HS-5 (cell line): ENCODE results near the gene ENTPD8.
A peak's percentile ranks its signal among the peaks of the same experiment; 100 is the strongest.

Experiments used
- DNase-seq: peaks from one replicate; pipeline ENCODE4 v3.0.0-alpha.2; 2012; ENCODE audit warnings: low read depth

ENTPD8 gene

DNA sequence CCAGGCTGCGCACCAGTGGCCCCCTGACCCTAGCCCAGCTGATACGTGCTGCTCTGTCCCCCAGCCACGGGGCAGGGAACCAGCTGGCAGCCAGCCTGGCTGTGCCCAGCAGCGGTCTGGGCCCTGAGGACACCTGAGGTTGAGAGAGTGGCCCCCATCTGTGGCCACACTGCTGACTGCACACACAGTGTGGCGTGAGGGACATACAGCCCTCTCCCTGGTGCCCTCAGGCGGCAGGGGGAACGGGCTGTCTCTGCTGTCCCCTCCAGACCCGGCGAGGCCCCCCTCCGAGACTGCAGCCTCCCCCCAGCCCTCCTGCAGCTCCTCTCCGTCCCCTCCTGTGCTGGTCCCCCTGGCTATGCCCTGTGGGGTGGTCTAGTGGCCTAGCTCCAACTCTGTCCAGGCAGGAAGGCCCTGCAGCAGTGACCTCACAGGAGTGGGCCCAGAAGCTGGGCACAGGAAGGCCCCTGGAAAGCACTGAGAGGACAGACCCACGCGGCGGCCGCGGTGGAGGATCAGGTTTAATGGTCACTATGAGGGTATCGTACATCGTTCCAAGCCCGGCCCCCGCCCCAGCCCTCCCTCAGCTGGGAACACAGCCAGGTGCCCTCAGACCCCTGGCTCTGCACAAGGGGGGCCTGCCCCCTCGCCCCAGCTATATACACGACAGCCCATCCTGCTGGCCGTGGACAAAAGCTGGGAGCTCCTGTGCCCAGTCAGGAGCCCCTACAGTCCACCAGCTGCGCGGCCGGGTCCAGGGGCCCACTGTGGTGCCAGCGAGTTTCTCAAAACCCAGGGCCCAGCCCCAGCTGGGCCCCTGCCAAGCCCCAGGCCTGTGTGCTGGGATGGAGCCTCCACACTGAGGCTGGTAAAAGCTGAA lies 6.8 kb upstream of the ENTPD8 start:
- DNase-seq: no peak

DNA sequence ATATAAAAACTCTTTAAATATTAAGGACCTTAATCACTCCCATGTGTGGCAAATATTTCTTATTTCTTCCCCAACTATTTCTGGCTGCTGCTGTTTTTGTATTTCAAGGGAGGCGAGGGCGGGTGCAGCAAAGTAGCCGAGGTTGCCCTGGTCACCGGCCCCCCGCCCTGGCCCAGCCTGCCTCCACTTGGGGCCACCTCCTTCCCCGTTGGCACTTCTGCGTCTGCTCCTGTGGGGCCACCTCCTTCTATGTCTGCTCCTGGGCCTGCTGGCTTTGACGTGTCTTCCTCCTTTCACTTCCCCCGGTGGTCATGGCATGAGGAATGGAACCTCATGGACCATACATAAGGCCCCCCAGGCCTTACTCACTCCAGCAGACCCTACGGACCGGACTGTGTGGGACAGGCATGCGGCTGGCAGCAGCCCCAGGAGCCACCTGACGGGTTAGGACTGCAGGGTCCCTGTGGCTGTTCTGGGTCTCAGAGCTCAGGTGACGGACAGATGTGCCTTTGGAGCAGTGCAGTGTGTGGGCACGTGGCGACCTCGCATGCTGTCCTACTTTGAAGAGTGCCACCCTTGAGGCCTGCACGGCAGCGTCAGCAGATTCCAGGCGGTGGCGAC lies 5.8 kb upstream of the ENTPD8 start:
- no peak for DNase-seq

DNA sequence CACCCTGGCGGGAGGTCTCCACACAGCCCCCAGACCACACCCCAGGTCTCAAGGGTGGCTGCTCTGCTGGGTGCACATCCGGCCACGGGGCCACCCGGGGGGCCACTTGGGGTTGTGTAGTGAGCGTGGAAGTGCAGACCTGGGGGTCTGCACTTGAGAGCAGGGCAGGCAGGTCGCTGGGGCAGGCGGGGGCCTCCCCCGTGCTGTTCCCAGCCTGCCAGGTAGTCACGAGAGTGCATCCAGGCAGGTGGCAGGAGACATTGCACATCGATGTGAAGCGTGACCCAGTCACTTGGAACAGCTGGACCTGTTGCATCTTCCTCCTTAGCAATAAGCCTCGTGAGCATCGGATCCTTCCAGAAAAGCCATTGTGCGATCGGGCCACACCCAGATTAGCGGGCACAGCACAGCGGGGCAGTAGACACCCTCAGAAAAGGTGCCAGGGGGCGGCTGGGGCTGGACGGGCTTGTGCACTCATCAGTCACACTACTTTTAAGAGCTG lies 4.8 kb upstream of the ENTPD8 start:
- DNase-seq: no peak

DNA sequence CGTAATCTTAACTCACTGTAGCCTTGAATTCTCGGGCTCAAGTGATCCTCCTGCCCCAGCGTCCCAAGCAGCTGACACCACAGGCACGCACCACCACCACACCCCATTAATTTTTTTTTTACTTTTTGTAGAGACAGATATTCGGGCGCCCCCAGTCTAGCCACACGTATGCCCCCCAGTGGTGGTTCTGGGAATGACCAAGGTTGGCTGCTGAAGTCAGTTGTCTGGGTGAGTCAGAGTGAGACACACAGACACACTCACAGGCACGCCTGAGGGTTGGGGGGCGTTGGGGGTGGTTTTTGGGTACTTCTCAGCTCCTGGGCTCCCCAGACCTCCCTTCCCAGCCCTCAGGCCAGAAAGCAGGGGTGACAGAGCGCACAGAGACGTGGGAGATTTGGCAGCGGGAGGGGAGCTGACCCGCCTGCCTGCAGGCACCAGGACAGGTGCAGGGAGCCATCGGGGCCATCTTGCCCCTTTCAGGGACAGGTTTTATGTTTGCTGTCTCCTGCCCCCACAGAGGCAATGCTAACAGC lies 4.2 kb upstream of the ENTPD8 start:
- peak; percentile 33 for DNase-seq

DNA sequence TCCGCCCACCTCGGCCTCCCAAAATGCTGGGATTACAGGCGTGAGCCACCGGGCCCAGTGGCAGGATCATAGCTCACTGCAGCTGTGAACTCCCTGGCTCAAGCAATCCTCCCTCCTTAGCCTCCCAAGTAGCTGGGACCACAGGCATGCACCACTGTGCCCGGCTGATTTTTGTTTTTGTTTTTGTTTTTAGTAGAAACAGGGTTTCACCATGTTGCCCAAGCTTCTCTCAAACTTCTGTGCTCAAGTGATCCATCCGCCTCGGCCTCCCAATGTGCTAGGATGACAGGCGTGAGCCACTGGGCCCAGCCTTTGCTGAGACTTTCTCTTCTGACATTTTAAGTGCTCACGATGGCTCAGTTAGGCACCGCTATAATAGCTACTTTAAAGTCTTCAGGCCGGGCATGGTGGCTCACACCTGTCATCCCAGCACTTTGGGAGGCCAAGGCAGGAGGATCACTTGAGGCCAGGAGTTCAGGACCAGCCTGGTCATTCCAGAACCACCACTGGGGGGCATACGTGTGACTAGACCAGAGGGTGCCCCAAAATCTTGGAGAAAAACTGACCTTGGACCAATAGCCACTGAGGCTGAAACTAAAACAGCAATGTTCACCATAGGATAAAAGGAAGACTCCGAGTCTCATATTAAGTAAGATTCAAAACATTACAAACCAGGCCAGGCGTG lies 3.1 kb upstream of the ENTPD8 start:
- no peak for DNase-seq

DNA sequence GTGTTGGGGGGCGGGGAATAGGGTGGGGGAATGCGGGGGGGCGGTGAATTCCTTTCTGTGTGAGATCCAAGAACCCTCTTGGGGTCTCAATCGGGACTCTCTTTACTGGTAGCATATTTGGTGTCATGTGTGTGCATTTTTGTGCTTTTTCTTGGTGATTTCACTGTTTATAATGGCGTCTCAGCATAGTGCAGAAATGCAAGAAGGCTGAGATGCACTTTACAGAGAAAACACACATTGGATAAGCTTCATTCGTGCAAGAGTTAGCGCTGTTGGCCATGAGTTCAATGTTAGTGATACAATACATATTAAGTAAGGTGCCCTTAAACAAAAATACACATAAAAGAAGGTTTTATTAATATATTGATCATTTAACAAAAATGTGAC lies 771 bp upstream of the ENTPD8 start:
- no peak for DNase-seq

DNA sequence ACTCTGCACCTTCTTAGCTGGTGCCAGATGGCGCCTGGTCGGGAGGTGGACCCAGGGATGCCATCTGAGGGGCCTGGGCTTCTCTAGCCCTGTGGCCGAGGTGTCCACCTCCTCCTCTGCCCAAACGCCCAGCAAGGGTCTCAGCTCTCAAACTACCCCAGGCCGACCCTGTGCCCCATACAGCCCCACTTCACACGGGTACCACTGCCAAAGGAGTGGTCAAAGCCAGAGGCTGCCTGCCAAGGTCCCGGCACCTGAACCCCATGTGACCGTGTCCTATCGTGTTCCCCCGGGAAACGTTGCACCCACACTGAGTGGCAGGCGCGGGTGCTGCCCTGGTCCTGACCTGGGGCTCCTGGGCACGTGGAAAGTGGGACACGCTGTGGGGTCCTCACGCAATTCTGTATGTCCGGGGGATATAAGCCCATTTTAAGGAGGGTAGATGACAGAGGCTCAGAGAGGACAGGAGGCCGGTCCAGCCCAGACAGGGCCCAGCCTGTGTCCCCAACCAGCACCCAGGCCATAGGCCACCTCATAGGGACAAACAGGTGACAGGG lies 1.9 kb downstream of the ENTPD8 start:
- no peak for DNase-seq

DNA sequence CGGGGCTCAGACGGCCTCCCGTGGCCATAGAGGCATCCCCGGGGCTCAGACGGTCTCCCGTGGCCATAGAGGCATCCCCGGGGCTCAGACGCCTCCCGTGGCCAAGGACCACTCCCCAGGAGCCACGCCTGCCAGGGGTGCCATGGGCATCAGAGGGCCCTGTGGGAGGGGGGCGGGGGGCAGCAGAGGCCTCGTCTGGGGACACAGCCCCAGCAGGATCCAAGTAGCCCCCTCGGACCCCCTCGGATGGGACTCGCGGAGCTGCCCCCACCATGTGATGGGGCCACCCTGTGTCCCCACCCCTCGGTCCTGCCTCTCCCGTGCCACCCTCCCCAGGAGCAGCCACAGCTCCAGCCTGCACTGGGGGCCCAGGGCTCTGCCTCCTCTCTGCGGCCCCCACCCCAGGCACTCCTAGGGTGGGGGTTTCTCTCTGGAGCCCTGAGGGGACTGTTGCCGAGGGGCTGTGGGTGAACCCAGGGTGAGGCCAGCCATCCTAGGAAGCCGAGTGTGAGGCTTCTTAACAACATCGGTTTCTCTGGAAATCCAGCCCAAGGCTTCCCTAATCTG lies 2.5 kb downstream of the ENTPD8 start:
- DNase-seq: no peak

DNA sequence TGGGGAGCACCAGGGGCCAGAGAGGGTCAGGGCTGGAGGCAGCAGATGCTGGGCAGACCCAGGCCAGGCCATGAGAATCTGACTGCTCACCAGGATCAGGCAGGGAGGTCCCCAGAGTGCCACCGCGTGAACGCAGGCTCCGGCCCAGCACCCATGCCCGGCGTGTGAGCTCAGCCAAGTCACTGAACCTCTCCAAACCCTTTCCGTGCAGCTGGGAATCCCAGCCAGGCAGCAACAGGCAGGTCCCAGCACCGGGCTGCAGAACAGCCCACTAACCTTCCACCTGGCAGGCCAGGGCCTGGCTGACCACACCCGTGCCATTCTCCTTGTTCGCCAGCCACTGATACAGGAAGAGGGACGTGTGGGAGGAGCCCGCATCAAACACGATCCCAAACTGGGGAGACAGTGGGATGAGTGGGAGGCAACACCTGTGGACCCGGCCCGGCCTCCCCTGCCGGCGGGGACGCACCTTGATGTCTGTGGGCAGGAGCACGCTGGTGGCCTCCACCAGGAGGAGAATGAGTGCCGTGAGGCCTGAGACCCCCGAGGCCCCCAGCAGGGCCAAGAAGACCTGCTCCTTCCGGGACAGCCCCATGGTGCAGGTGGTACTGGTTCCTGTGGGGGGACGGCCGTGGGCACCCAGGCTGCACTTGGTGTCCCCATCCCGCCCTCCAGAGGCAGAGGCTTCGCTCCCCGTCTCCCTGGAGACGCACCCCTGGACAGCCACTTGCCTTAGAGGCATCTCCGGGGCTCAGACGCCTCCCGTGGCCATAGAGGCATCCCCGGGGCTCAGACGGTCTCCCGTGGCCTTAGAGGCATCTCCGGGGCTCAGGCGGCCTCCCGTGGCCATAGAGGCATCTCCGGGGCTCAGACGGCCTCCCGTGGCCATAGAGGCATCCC lies 3.2 kb downstream of the ENTPD8 start:
- no peak for DNase-seq

DNA sequence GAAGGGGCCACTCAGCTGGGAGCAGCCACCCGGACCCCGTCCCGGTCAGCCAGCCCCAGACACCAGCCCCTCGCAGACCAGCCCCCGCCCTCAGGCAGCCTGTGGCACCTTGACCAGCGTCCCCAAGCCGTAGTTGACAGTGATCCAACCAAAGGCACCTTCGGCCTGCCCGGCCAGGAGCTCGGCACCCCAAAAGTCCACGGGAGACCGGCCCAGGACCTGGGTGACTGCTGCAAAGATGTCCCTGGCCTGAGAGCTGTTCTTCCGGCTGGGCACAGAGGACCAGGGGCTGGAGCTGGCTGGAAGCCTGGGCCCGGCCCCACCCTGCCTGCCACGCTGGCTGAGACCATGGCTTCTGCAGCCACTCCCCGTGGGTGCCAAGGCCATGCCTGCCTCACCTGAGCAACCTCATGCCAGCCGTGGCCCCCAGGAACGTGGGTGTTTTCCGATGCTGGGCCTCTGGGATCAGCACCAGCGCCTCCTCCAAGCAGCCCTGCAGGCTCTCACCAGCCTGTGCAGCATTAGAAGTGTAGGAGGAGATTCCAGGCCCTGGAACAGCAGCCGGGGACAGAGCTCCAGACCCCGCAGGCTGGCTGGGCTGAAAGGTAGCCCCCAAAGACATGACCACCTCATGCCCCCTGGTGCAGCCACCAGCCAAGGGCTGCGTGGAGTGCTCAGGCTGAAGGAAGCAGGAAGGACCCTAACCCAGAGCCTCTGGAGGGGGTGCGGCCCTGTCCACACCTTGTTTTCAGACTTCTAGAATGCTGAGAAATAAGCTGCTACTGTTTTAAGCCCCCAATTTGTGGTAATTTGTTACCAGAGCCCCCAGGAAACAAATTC lies 4.2 kb downstream of the ENTPD8 start:
- DNase-seq: no peak

DNA sequence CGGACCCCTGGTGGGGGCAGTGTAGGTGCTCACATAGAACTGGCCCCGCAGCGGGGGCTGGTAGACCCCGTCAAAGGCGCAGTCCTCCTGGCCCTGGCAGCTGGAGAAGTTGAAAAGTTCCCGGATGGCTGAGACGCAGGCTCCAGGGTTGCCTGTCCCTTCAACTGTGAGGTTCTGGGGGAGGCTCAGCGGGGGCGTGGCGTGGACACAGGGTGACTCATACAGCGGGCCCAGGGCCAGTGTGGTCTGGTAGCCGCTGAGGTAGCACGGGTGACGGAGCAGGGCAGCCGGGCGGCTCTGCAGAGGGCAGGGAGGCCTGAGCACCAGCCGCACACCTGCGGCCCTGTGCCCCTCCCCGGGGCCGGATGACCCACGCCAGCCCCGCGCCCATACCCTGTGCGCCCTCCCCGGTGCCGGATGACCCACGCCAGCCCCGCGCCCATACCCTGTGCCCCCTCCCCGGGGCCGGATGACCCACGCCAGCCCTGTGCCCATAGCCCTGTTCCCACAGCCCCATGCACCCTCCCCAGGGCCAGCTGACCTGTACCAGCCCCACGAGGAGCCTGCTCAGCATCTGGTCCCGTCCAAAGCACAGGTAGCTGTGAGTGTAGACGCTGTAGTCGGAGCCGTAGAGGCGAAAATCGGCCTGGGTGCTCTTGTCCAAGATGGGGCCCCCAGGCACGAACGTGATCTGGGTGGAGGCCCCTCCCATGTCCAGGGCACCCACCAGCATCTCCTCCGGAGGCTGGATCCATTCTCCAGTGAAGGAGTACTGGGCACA lies 5.0 kb downstream of the ENTPD8 start:
- DNase-seq: peak; percentile 34

DNA sequence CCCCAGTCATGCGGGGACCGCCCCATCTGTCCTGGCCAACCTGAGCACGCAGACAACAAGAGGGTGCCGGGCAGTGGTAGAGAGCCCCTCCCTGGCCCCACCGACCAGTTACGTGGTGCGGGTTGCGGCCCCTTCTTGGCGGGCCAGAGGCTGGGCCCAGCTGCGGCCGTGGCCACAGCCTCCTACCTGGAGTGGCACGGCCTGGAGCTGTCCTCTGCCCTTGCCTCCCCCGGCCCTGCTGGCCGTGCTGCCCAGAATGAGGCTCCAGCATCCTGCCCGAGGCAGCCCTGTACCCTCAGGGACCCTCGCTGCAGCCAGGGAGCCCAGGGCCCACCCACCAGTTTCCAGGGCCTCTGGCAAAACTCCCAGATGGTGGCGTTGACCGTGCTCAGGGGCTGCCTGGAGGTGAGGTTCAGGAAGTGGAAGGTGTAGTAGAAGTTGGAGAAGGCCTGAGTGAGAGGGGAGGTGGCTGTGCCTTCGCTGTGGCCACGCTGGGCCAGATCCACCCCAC lies 5.7 kb downstream of the ENTPD8 start:
- DNase-seq: no peak

DNA sequence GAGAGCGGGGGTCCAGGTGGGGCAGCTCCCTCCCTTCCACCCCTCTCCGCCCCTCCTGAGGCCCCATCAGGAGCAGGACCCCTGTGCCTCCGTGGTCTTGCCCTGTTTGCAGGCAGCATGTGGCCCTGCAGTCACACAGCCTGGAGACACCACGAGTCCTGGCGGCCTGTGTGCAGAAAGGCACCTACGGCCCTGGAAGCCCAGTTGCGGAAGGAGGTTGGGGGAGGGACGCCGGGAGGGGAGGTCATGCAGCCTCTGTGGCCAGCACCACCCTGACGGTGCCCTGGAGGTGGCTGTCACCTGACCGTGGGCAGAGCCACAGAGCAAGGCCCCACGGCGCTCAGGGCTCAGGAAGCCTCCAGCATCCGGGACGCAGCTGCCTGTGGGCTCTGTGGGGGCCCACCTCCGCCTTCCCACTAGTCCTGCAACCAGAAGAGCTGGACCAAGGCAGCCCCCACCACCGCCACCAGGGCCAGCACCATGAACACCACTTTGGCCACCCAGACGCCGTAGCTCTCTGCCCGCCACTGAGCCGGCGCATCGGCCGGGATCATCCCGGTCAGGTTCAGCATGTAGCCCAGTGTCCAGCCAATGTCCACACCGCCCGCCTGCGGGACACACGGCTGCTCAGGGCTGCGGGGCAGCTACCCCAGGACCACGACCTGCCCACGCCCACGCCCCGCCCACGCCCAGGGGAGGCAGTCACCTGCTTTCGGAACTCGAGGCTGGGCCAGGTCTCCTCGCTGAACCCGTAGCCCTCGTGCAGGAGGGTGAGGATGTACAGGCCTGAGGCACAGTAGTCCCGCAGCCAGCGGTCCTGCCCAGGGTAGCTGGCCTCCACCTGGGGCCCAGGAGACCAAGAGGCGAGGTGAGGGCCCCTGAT lies 6.4 kb downstream of the ENTPD8 start:
- no peak for DNase-seq

DNA sequence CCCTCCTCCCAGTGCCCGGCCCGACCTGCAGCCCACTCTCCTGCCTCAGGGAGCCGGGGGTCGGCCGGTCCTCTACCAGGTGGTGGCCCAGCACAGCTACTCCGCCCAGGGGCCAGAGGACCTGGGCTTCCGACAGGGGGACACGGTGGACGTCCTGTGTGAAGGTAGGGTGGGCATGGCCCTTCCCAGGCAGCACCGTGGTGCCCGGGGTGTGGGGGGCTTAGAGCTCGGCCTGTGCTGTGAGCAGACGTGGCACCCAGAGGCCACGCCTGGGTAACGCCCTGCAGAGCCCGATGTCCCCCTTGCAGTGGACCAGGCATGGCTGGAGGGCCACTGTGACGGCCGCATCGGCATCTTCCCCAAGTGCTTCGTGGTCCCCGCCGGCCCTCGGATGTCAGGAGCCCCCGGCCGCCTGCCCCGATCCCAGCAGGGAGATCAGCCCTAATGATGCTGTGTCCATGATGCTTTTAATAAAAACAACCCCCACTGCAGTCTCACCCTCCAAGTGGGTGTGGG lies 7.2 kb downstream of the ENTPD8 start:
- no peak for DNase-seq

DNA sequence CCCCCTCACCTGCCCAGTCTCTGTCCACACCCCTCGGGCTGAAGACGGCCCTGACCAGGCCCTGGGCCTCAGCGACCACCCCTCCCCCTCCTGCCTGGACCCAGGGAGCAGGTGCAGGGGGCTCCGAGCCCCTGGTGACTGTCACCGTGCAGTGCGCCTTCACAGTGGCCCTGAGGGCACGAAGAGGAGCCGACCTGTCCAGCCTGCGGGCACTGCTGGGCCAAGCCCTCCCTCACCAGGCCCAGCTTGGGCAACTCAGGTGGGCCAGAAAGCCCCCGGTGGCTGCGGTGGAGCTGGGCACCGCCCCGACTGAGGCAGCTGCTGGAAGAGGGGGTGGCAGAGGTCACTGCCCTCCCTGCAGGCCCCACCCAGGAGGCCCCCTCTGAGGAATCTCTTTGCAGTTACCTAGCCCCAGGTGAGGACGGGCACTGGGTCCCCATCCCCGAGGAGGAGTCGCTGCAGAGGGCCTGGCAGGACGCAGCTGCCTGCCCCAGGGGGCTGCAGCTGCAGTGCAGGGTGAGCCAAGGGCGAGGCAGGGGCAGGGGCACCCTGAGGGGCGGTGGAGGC lies 7.7 kb downstream of the ENTPD8 start:
- DNase-seq: no peak

DNA sequence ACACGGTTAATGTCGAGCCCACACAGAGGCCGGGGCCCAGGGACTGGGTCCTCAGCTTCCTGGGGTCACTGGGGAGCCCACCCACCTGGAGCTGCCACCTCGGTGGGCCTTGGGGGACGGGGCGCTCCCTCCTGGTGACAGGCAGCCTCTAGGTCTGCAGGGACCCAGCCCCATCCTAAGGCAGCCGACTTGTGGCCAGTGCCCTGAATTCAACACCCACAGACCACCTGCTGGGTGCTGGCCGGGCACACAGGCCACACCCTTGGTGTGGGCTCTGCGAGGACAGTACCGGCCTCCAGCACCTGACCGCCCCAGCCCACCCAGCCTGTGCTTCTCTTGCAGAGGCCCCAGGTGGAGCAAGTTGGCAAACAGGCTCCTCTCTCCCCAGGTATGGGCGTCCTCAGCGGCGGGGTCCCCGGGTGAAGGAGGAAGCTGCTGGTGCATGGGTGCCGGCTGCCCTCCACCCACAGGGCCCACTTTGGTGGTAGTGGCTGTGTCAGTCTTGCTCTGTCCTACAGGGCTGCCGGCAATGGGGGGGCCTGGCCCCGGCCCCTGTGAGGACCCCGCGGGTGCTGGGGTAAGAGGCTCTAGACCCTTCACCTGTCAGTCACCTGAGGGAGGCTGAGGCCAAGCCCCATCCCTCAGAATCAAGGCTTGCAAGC lies 8.3 kb downstream of the ENTPD8 start:
- no peak for DNase-seq

DNA sequence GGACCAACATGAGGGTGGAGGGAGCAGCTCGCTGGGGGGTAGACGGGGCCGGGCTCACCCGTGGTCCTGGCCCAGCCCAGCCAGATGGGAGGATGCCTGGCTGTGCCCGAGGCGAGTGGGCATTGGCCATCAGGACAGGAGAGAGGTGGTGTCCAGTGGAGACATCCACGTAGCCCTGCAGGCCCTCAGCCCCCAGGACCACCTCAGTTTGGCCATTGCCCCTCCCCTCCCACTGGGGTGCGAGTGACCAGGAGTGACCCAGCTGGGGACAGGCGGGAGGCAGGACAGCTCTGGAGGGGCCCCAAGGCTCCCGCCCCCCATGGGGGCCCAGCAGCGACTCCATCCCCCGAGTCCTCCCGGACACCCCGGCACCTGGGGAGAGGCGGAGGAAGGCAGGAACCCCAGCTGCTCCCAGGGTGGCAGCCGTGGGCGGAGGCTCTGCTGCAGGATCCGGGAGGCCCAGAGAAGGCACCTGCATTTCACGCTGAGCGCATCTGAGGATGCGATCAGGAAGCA lies 9.7 kb downstream of the ENTPD8 start:
- DNase-seq: no peak
